A204.1 (cell line): ENCODE results near the gene IQGAP2.

Experiments used
- FAIRE-seq: peaks from 2 replicates; lab custom pipeline; 2012; peaks lifted over from hg19 to GRCh38; lab: Jason Lieb, UNC

IQGAP2 gene

DNA sequence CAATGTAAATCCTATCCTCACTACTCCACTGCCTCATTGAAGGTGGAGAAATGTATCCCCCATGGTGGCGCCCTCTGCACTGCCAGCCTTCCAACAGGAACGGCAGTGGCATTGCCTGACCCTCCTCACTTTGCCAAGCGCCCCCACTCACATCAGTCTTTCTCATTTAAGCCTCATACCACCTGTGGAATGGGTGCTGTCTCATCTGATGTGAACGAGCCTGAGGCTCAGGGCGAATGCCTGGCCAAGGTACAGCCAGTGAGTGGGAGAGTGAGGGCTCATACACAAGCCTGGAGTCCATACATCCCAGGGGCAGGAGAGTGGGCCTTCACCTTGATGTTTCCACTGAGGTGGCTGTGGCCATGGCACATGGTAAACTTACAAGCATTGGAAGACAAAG is 209.9 kb downstream of the IQGAP2 start:
- FAIRE-seq: no peak

DNA sequence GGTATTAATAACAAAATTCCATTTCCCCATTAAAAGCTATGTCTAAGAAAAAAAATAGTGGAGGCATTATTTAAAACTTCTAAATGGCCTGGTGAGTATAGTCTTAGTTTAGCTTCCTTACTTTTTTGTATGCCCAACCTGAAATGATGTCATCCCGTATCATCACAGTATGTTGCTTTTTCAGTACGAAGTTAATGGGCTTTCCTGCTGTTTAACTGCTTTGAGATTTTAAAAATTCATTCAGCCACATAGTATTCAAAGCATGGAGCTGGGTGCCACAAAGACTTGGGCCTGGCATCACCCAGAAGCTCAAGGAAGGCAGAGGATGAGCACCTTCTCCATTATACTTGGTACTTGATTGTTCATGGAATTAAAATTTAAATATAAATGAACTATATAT is 212.7 kb downstream of the IQGAP2 start:
- no peak for FAIRE-seq

DNA sequence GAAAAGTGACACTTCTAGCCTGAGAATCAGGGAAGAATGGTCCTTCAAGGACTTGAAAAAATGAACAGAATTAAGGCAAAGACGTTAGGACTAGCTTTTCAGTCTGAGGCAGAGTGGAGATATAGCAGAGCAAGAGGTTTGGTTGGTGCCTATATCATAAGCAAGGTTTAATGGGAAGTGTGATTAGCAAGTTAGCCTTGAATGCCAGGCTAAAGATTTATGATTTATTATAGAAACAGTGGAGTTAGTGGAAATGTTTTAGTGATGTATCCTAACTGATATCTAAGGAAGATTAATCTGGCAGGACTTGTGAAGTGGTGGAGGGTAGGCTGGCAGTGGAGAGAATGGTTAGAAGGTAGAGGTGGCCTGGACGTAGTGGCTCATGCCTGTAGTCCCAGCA is 213.1 kb downstream of the IQGAP2 start:
- FAIRE-seq: no peak

DNA sequence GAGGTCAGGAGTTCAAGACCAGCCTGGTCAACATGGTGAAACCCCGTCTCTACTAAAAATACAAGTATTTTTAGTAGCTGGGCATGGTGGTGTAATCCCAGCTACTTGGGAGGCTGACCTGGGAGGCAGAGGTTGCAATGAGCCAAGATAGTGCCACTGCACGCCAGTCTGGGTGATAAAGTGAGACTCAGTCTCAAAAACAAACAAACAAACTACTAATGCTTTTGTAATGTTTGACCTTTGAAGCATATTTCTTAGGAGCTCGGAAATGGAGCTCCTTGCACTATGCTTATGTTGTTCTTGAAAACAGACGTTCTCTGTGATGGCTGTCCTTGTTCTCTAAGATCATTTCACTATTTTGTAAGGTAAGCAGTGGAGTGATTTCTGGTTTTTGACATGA is 214.1 kb downstream of the IQGAP2 start:
- FAIRE-seq: no peak

DNA sequence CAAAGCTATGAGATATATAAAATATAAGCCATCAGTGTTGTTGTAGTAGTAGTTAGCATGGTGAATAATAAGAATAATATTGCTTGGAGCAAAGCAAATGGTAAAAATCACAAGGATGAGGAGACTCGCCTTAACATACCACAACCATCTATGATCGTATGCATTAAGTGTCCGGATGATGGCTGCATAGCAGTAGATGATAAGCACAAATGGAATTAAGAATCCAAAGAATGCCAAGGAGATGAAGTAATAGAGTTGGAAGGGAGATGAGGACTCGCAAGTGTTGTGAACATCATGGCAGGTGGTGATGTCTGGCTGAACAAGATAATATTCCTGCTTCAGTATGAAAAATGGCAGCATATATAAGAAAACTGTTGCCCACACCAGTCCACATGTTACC is 214.6 kb downstream of the IQGAP2 start:
- FAIRE-seq: no peak

DNA sequence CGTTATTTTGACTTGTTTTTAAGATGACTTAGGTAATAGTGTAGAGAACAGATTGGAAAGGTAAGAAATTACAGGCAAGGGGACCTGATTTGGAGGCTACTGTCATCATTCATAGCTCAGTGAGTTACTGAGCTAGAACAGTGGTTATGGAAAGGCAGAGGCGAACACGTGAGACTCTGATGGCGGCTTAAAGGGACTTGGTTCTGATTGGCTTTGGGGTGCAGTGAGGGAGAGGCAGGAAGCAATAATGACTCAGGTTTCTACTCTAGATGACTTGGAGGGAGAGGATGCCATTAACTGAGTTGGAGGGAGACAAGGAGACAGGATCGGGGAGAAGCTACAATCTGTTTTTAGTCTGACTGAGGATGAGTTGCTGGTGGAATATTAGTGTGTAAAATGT is 217.1 kb downstream of the IQGAP2 start:
- no peak for FAIRE-seq

DNA sequence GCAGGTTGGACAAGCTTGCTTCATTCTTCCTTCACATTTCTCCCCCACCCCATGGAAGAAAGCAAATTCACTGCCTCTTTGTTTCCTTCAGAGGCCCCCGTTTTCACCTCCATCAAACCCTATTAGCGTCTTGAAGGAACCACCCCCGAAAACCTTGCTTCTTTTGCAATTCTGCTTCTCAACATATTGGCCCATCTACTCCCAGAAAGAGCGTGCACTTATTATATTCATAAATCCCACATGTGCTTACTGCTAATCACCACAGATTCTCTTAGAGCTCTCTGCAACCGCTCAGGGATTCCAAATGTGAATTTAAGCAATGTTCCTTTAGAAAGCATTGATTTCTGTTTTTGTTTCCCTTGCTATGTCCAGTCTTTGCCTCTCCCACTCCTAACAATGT is 219.0 kb downstream of the IQGAP2 start:
- no peak for FAIRE-seq

DNA sequence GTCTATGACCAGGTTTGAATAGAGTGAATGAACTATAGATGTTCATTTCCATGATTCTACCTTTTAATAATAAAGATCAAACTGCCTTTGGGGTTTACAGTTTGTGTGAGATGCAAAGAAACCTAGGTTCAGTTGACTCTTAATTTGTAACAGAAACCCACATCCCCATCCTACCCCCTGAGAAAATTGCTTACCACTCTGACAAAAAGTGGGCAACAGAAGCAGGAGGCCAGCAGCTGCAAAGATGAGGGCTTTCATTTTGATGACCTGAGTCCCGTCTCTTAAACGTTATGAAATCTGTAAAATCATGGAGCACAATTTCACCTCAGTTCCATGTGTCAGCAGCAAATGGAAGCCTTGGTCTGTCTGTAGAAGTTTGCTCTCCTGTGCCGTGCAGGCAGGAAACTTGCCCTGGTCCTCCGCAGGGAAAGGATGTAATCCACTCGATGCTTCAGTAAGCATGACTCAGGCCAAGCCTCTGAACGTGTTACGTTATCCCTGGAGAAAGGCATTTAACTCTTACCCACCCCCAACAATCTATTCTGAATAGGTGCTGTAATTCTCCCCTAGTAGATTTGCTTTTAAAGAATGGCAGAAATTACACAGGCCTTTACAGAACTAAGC is 220.0 kb downstream of the IQGAP2 start, which contains the start of gene F2RL2:
TSS of gene F2RL2 (minus strand) at position 431 of the 624 bp plus-strand sequence. CDS start at position 258, 173 bp downstream.
- FAIRE-seq: no peak

DNA sequence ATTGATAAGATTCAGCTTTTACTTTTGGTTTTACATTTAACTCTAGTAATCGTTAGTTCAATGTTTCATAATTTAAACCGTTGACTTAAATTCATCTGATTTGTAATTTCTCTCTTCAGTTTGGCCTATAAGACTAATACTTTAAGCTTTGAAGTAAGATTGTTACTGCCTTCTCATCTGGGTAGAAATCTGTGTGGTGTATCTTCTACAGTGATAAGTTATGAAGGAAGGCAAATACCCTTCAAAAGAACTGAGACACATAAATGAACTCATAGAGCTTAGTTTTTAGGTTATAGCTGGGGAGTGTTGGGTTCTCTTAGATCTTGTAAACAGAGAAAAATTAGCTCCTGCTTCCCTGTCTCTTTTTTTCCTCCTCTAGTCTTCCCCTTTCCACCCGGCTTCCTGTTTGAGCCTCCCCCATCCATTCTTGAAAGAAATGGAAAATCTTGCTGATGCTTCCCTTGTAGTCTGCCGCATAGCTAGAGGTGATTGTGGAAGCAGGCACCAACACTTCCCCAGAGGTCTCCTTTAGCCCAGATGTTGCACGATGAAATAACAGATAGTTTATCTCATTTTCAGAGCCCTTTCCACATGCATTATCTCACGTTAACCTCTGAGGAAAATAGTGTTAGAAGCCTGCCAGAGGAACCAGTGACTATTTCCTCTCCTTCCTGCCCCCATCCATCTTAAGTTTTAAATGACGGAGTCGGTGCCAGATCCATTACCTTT is 222.2 kb downstream of the IQGAP2 start:
- FAIRE-seq: no peak

DNA sequence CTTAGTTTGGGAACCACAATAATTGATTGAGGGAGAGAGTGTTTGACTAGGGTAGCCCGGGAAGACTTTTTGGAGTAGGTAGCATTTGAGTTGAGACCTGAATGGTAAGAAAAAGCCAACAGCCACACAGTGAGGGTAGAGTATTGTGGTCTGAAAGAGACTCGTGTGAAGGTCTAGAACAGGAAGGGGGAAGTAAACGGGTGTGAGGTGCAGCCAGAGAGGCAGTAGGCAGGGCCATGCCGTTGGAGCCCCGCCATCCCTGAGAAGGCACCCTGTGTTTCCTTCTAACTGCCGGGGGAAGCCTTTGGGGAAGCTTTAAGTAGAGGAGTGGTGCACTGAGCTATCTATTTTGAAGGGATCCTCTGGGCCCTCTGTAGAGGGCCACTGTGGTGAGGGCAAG is 223.7 kb downstream of the IQGAP2 start:
- FAIRE-seq: no peak

DNA sequence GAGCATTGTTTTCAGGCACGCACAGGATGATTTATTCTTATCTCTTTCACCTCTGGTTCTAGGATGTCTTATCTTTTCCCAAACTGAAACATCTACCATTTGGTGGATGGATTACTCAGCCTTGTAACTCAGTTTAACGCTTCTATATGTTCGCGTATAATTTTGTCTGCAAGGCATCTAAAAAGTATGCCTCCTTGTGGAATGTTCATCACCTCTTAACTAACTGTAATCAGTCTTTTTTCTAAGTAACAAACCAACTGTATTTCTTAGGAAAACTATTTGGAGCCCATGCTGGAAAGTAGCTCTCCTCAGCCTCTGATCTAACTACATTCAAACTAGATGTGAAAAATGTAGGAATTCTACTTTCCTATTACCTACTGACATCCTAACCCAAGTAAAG is 231.6 kb downstream of the IQGAP2 start:
- no peak for FAIRE-seq

DNA sequence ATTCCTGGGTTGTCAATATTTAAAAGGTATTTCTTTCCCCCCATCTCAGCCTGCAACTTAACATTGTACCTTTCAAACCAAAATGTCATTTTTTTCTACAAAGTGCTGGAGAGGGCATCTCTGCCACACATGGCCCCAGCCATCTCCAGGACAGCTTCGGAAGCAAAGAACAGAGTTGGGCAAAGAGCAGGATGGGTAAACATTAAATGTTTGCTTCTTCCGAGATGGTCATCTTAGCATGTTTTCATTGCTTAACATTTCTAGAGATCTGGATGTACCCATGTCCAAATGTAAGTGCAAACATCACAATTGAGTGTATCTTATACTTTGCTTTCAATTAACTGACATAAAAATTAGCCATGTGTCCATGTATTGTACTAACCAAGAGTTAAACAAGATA is 234.4 kb downstream of the IQGAP2 start:
- FAIRE-seq: no peak

DNA sequence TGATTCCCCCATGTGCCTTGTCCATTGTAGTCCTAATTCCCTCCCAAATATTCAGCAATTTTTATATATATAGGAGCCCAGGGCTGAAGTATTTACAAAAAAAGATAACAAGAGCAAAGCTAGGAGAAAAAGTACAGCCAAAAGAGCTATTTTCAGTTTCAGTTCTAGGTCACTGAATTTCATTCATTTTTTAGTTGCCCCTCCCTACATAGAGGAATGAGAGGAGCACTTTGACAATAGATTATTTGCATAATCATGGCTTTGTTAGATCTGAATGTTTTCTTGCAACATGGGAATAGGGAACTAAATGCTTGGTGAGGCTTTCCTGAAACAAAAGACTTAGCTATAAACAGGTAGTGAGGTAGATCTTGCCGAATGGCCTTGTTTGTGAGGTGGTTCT is 235.4 kb downstream of the IQGAP2 start:
- no peak for FAIRE-seq

DNA sequence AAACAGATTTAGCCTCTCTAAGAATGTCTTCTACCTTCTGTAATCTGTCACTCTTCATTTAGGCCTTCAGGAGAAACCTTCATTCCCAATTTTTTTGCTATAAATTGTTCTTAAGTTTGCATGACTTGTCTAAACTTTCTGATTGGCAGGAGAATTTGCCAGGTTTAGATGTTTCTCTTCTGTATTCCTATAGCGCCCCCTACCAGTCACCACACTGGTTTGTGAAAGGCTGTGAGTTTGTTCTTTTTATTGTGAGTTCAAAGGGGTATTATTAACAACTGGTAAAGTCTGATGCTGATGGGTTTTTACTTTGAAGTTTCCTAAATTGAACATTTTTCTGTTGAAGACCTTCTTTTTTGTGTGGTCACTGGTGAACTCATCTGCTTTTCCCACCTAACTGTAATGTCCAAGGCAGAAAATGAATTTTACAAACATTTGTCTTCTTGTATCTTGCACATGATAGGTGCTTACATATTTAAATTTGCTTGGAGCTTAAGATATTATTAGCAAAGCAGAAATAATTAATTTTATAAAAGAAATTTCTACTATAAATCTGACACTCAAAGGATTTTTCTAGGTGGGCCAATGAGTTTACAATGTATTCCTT is 238.5 kb downstream of the IQGAP2 start:
- FAIRE-seq: peak; percentile 74

DNA sequence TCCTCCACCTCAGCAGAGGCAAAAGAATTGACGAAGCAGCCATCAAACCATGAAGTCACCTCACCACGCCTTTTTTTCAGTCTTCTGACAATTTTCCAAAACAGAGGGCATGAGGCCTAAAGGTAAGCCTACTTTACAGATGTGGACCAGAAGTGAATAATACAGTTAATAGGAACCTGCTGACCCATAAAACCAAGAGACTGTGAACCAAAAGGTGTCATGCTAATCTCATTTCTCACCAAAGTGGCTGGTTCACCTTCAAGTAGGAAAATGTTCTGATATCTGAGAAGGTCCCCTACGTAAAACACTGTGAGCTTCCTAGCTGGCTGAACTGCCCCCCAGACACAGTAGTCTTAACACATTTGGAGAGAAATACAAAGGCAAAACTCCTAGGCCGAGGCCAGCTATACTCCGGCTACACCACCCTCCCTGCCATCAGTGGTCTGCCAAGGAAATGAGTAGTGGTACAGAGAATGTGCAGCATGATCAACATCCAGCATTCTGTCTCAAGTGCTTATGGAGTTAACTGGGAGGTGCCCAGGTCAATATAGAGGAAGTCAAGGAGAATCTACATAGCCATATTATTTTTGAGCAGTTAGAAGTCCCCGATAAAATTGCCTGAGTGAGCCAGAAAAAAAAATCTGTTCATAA is 239.4 kb downstream of the IQGAP2 start:
- no peak for FAIRE-seq

DNA sequence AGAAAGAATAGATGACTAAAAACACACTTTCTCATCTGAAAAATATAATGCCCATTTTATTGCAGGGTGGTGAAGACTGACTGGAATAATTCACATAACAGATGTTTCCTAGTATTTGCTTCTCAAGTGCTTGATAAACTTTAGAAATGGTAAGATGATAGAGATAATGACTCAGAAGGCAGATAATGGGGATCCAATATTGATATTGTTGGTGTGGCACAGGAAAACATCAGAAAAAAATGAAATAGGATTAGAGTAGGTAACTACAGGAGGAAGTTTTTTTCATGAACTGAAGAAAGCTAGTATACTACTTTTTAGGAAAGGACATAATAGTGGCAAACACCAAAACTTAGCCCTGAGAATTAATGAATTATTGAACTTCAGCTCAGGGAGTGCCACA is 240.3 kb downstream of the IQGAP2 start:
- no peak for FAIRE-seq

DNA sequence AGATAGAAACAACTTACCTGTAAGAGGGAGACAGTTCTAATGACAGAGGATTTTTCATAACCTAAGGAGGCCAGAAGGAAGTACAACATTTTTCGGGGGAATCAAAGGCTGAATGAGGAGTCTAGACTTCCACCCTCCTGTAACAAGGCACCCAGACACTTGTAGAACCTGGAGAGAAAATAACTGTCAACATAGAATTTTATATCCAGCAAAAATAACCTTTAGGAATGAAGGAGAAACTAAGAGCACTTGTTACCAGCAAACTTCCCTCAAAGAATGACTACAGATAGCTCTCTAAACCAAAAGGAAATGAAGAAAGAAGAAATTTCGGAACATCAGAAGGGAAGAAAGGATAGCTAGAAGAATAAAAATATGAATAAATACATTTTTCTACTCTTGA is 246.1 kb downstream of the IQGAP2 start:
- no peak for FAIRE-seq

DNA sequence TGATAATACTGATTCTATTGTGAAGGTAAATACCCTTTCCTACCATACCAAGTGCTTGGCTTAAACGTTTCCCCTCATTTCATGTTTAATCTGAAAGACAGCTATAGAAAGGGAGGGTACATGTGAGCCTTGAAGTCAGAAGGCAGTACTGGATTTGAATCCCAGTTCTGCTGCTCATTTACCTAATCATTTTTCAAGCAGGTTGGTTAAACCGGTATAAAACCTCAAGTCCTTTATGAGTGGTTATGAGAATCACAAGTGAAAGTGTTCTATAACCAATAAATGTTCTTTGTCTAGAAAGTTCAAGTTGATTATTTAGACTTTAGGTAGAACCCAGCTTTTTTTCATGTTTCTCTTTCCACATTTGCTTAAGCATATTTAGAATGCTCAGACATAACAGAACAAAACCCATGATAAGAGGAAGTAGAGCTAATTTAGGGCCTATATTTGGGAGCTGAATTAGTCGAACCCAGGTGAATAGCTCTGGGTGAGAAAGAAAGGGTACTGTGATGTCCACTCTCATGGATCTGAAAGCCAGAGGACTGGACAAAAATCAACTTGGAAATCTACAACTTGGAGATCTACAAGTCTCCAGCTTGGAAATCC is 249.8 kb downstream of the IQGAP2 start:
- FAIRE-seq: no peak

DNA sequence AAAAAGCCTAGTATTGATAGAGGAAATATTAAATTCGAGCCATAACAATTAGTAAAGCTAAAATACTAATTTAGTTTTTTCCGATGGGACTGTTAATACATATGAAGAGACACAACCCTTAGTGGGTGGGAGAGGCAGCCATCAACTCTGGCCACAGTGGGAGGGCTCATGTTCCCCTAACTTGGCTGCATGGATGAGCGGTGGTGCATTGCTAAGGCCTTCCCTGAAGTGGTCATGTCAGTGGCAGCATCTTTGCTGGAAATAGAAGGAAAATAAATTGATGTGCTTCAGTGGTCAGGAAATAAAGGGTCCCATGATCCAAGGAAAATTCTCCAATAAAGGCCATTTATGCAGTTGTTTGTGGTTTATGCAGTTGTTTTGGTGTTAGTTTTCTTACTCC is 254.0 kb downstream of the IQGAP2 start:
- FAIRE-seq: no peak

DNA sequence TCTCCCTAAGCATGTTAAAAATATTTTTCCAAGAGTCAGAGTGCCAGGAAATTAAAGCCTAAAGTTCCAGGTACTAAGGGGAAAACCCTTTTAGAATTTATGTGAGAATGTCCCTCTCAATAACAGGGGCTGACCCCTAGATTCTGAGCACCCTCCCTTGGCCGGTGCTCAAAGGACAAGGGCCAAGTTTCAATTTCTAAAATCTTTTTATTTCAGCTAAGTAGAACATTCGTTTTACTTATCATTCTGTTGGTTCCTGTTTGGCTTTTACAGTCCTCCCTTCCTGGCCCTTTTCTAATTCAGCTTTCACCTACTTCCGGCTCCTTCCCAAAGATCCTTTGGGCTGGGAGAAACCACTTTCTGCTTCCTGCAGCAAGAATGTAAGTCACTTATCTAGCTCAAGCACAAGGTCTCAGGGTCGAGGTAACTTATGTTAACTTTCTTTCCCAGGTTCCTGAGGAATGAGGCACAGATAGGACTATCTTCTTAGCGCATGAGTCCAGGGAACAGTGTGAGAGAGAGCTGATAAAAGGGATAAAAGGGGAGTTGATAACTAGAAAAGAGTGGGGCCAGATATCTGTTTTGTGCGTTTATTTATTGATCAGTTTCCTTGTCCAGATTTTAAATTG is 254.7 kb downstream of the IQGAP2 start:
- no peak for FAIRE-seq

DNA sequence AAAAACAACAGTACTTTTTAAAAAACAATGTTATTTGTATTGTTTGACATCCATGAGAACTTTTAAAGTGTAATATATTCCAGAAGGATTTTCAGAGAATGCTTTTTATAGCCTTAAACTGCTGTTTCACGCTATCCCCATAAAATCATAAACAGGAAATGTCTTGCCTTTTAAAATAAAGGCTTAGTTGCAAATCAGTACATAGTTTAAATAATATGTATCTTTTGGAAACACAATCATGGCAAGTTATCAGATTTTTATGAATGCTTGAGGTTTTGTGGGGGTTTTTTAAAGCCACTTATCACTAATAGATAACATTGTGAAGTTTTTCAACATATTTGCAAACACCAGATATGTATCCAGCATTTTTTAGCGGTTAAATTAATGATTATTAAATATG is 257.3 kb downstream of the IQGAP2 start:
- peak; percentile 23 for FAIRE-seq

DNA sequence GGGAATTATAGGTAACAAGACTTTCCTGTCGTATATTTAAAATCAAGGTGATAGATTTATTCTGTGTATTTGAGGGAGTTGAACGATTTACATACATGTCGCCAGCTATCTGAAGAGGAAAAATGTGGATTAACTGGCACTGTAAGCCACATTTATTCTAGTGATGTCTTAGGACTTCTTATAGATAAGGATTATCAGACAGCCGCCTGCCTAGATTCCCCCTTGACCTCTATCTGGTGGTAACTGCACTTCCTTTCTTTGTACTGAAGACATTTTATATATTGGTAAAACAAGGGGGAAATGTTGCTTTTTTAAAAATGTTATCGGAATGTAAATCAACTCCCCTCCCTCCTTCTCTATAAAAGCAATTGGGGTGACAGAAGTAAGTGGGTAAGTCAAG is 259.4 kb downstream of the IQGAP2 start:
- no peak for FAIRE-seq
